NCI-H1092 treated with DMSO at 0.1 percent for 48 hours (cell line): ENCODE measurements around the gene COX7C.

Experiments used
- DNase-seq: peaks from one replicate; lab custom pipeline; 2025; lab: John Stamatoyannopoulos, UW

Gene COX7C

GRCh38 chr5:86665984-86666760 lies 48.4 kb downstream of the COX7C start:
- DNase-seq, result no peak

GRCh38 chr5:86666981-86667380 lies 49.2 kb downstream of the COX7C start:
- no peak for DNase-seq
